ENCODE results near the gene HSD17B4.
"Not testable (repeated sequence)": the region's sequence is repeated elsewhere in the genome, so short reads cannot be mapped to it uniquely, and the experiment has no call there.

The HSD17B4 gene

GRCh38 chr5:119452373-119453039 lies at the start of gene HSD17B4:
Gene HSD17B4 (plus strand): TSS chr5:119452497. CDS start chr5:119452576, 79 bp downstream.
- peak; percentile 85 for DNase-seq (ENCODE audit: low spot score)

GRCh38 chr5:119402555-119402954 lies 49.7 kb upstream of the HSD17B4 start:
- no peak for DNase-seq (ENCODE audit: low spot score)

- DNase-seq (ENCODE audit: low spot score) = no peak
Observed at GRCh38 chr5:119404033-119404432, 48.3 kb upstream of the HSD17B4 start.

- DNase-seq (ENCODE audit: low spot score) = no peak
Observed at GRCh38 chr5:119405419-119405818, 46.9 kb upstream of the HSD17B4 start.

- DNase-seq (ENCODE audit: low spot score) = no peak
Observed at GRCh38 chr5:119406551-119407110, 45.7 kb upstream of the HSD17B4 start.

- peak; percentile 41 for DNase-seq (ENCODE audit: low spot score)
Observed at GRCh38 chr5:119409235-119409815, 43.0 kb upstream of the HSD17B4 start.

- no peak for DNase-seq (ENCODE audit: low spot score)
Observed at GRCh38 chr5:119410448-119411159, 41.7 kb upstream of the HSD17B4 start.

- peak; percentile 86 for DNase-seq (ENCODE audit: low spot score)
Observed at GRCh38 chr5:119411361-119412278, 40.7 kb upstream of the HSD17B4 start.

GRCh38 chr5:119412279-119413227 lies 39.7 kb upstream of the HSD17B4 start:
- no peak for DNase-seq (ENCODE audit: low spot score)

- peak; percentile 32 for DNase-seq (ENCODE audit: low spot score)
Observed at GRCh38 chr5:119414124-119414734, 38.1 kb upstream of the HSD17B4 start.

- DNase-seq (ENCODE audit: low spot score) = no peak
Observed at GRCh38 chr5:119417891-119418605, 34.2 kb upstream of the HSD17B4 start.

- DNase-seq (ENCODE audit: low spot score) = peak; percentile 28
Observed at GRCh38 chr5:119418606-119419100, 33.6 kb upstream of the HSD17B4 start.

- DNase-seq (ENCODE audit: low spot score) = no peak
Observed at GRCh38 chr5:119420169-119420568, 32.1 kb upstream of the HSD17B4 start.

GRCh38 chr5:119426057-119426456 lies 26.2 kb upstream of the HSD17B4 start:
- no peak for DNase-seq (ENCODE audit: low spot score)

- no peak for DNase-seq (ENCODE audit: low spot score)
Observed at GRCh38 chr5:119427060-119427459, 25.2 kb upstream of the HSD17B4 start.

- not testable (repeated sequence) for DNase-seq (ENCODE audit: low spot score)
Observed at GRCh38 chr5:119427596-119427995, 24.7 kb upstream of the HSD17B4 start.

- not testable (repeated sequence) for DNase-seq (ENCODE audit: low spot score)
Observed at GRCh38 chr5:119428166-119428565, 24.1 kb upstream of the HSD17B4 start.

GRCh38 chr5:119428574-119428973 lies 23.7 kb upstream of the HSD17B4 start:
- not testable (repeated sequence) for DNase-seq (ENCODE audit: low spot score)

GRCh38 chr5:119432674-119433237 lies 19.5 kb upstream of the HSD17B4 start:
- not testable (repeated sequence) for DNase-seq (ENCODE audit: low spot score)

Data from NAMALWA (cell line).